ENCODE results near the gene RNGTT.

RNGTT gene

DNA sequence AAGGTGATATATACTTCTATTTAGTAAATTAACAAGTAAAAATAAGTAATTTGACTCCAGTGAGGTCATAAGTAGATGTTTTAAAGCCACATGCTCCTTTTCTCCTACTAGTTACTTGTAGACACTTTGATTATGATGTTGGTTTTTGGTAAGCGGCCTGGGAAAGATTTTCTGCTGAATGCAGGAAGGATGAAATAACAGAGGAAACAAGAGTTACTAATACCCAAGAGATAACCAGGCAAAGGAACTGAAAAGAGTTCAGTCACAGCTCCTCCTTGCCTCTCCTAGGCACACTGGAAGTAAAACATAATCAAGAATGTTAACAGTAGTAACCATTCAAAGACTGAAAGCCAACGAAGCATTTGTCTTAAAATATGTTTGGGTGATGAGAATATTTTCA, 203.3 kb downstream of the RNGTT start:
- peak; percentile 7 for DNase-seq (ENCODE audit: low read depth)
- TF ChIP-seq, protein P1, sequence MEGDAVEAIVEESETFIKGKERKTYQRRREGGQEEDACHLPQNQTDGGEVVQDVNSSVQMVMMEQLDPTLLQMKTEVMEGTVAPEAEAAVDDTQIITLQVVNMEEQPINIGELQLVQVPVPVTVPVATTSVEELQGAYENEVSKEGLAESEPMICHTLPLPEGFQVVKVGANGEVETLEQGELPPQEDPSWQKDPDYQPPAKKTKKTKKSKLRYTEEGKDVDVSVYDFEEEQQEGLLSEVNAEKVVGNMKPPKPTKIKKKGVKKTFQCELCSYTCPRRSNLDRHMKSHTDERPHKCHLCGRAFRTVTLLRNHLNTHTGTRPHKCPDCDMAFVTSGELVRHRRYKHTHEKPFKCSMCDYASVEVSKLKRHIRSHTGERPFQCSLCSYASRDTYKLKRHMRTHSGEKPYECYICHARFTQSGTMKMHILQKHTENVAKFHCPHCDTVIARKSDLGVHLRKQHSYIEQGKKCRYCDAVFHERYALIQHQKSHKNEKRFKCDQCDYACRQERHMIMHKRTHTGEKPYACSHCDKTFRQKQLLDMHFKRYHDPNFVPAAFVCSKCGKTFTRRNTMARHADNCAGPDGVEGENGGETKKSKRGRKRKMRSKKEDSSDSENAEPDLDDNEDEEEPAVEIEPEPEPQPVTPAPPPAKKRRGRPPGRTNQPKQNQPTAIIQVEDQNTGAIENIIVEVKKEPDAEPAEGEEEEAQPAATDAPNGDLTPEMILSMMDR (IDR thresholded peaks at IDR 0.05; ENCODE audit: low read length, missing control alignments): no peak
- no peak overlapping the region for H3K4me3 ChIP-seq (replicated peaks; ENCODE audit: low read depth, low read length)

DNA sequence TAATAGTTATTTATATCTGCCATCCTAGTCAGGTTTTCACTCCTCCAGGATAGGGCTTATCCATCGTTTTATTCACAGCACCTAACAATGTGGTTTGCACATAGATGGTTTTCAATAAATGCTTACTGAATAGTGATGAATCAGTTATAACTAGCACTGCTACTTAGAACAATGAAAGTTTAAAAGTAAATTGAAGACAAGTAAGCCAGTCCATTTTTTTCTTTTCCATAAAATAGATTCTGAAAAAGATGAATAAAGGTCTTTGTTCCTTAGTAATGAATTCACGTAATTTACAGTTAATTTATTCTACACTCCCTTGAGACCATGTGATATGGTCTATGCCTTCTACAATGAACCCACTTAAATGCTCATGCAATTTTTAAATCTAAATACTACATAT, 212.5 kb downstream of the RNGTT start:
- no peak for DNase-seq (ENCODE audit: low read depth)
- H3K4me3 ChIP-seq (replicated peaks; ENCODE audit: low read depth, low read length): no peak overlapping the region
- TF ChIP-seq, protein P1 (IDR thresholded peaks at IDR 0.05; ENCODE audit: low read length, missing control alignments): no peak

DNA sequence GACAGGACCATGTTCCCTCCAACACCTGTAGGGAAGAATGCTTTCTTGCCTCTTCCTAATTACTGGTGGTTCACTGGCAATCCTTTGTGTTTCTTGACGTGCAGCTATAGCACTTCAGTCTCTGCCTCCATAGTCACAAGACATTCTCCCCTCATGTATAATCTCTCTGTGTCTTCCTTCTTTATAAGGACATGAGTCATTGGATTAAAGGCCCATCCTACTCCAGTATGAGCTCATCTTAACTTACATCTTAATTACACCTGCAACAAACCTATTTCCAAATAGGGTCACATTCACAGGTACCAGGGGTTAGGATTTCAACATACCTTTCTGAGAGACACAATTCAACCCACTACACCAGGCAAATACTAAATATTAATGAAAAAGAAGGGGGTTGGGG, 213.6 kb downstream of the RNGTT start:
- TF ChIP-seq, protein P1 (IDR thresholded peaks at IDR 0.05; ENCODE audit: low read length, missing control alignments): no peak
- H3K4me3 ChIP-seq (replicated peaks; ENCODE audit: low read depth, low read length): no peak overlapping the region
- no peak for DNase-seq (ENCODE audit: low read depth)

DNA sequence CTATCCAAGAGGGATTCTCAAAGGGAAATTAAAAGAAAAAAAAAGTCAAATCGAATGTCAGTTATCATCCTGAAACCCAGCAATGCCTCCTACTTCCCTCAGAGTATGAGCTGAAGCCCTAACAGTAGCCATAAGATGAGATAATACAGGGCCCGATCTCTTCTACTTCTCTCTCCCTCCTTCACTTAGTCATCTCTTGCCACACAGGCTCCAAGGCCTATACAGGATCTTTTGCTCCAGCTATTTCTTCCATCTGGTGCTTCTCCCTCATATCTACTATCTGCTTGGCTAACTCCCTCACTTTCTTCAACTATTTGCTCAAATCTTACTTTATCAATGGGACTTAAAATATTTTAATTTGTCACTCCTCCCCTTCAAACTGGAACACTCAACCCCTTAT, 215.3 kb downstream of the RNGTT start:
- peak; percentile 33 for DNase-seq (ENCODE audit: low read depth)
- H3K4me3 ChIP-seq (replicated peaks; ENCODE audit: low read depth, low read length): no peak overlapping the region
- TF ChIP-seq, protein P1 (IDR thresholded peaks at IDR 0.05; ENCODE audit: low read length, missing control alignments): no peak

DNA sequence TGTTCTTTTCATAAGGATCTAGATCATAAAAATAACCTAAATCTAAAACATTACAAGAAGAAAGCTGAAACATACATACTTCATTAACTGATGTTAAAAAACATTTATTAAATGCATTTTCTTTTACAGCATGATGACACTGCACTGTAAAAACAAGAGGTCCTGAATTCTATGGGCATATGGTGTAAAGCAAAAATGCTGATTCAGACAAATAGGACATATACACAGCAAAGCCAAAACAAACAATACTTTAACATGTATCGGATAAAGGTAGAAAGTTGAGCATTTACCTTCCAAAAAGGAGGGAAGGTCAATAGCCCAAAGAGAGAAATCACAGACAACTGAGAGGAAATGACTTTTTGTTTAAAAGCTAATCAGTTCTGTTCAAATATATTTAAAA, 221.5 kb downstream of the RNGTT start:
- DNase-seq (ENCODE audit: low read depth): no peak
- no peak overlapping the region for H3K4me3 ChIP-seq (replicated peaks; ENCODE audit: low read depth, low read length)
- TF ChIP-seq, protein P1 (IDR thresholded peaks at IDR 0.05; ENCODE audit: low read length, missing control alignments): no peak

DNA sequence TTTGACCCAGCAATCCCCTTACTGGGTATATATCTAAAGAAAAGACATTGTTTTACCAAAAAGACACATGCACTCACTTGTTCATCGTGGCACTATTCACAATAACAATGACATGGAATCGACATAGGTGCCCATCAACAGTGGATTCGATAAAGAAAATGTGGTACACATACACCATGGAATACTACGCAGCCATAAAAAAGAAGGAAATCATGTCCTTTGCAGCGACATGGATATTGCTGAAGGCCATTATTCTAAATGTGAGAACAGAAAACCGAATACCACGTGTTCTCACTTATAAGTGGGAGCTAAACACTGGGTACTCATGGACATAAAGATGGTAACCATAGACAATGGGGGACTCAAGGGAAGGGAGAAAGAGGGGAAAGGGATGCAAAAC, 222.3 kb downstream of the RNGTT start:
- no peak overlapping the region for H3K4me3 ChIP-seq (replicated peaks; ENCODE audit: low read depth, low read length)
- TF ChIP-seq, protein P1 (IDR thresholded peaks at IDR 0.05; ENCODE audit: low read length, missing control alignments): no peak
- no peak for DNase-seq (ENCODE audit: low read depth)

DNA sequence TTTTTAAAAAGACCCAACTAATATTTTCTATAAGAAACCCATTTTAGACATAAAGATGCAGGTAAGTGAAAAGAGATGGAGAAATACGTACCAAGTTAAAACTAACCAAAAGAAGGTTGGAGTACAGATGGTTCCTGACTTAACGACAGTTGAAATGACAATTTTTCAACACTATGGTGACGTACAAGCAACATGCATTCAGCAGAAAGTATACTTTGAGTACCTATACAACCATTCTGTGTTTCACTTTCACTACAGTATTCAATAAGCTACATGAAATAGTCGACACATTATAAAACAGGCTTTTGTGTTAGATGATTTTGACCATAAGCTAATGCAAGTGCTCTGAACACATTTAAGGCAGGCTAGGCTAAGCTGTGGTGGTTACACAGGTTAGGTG, 228.9 kb downstream of the RNGTT start:
- DNase-seq (ENCODE audit: low read depth): no peak
- TF ChIP-seq, protein P1 (IDR thresholded peaks at IDR 0.05; ENCODE audit: low read length, missing control alignments): no peak
- no peak overlapping the region for H3K4me3 ChIP-seq (replicated peaks; ENCODE audit: low read depth, low read length)

Measured in fibroblast of pulmonary artery (primary cell).